ENCODE data around the gene ARHGAP18. TPM values are rescaled to one million over a fixed set of nuclear protein-coding genes. Genes with fewer than 3 reads are reported as not detected.
A peak's percentile ranks its signal among the peaks of the same experiment; 100 is the strongest.

The ARHGAP18 gene
- total RNA-seq, 6 experiments from 2014 or later = 70.8 to 81.2 (median 76.0) TPM

GRCh38 chr6:129620234-129620610, 89.8 kb downstream of the ARHGAP18 start:
- H3K27me3 Mint-ChIP-seq (ENCODE audit: insufficient read depth) = peaks cover 6% of the 10 kb centered on the region

GRCh38 chr6:129619579-129620233, 90.3 kb downstream of the ARHGAP18 start:
- Mint-ChIP-seq H3K4me3 (no peak overlapping the region), H3K9me3 (peaks cover 8% of the 10 kb centered on the region), H3K27ac (peak overlapping the region; percentile 54), H3K36me3 (ENCODE audit: low read depth) (peaks cover 50% of the 10 kb centered on the region), H3K27me3 (ENCODE audit: insufficient read depth) (peaks cover 6% of the 10 kb centered on the region), H3K4me1 (ENCODE audit: low read depth) (peaks cover 57% of the 10 kb centered on the region)
- TF ChIP-seq CTCF (IDR thresholded peaks at IDR 0.05) = no peak
- no peak for DNase-seq

More at GRCh38 chr6:129620234-129620610, 89.8 kb downstream of the ARHGAP18 start:
- Mint-ChIP-seq H3K4me3 (no peak overlapping the region), H3K9me3 (peaks cover 8% of the 10 kb centered on the region), H3K27ac (no peak overlapping the region), H3K4me1 (ENCODE audit: low read depth) (peaks cover 52% of the 10 kb centered on the region), H3K36me3 (ENCODE audit: low read depth) (peaks cover 45% of the 10 kb centered on the region)
- DNase-seq = no peak
- TF ChIP-seq CTCF (IDR thresholded peaks at IDR 0.05) = no peak

- H3K9me3 Mint-ChIP-seq = peaks cover 8% of the 10 kb centered on the region
Measured at GRCh38 chr6:129617986-129618385, 92.0 kb downstream of the ARHGAP18 start.

GRCh38 chr6:129615496-129615895, 94.5 kb downstream of the ARHGAP18 start:
- H3K4me1 Mint-ChIP-seq (ENCODE audit: low read depth) = peaks cover 55% of the 10 kb centered on the region
- TF ChIP-seq CTCF (IDR thresholded peaks at IDR 0.05) = no peak
- H3K4me3 Mint-ChIP-seq = no peak overlapping the region
- no peak for DNase-seq
- H3K27ac Mint-ChIP-seq = peak overlapping the region; percentile 9
- peaks cover 39% of the 10 kb centered on the region for H3K36me3 Mint-ChIP-seq (ENCODE audit: low read depth)
- peaks cover 8% of the 10 kb centered on the region for H3K9me3 Mint-ChIP-seq
- H3K27me3 Mint-ChIP-seq (ENCODE audit: insufficient read depth) = peaks cover 6% of the 10 kb centered on the region

More at GRCh38 chr6:129617986-129618385, 92.0 kb downstream of the ARHGAP18 start:
- peaks cover 39% of the 10 kb centered on the region for H3K36me3 Mint-ChIP-seq (ENCODE audit: low read depth)
- H3K27ac Mint-ChIP-seq = peak overlapping the region; percentile 48
- H3K4me3 Mint-ChIP-seq = 0 out of 2 replicates have a peak overlapping the region, but pooled peaks have one; percentile 46
- no peak for DNase-seq
- H3K27me3 Mint-ChIP-seq (ENCODE audit: insufficient read depth) = peaks cover 6% of the 10 kb centered on the region
- peaks cover 47% of the 10 kb centered on the region for H3K4me1 Mint-ChIP-seq (ENCODE audit: low read depth)
- TF ChIP-seq CTCF (IDR thresholded peaks at IDR 0.05) = no peak

GRCh38 chr6:129615020-129615419, 95.0 kb downstream of the ARHGAP18 start:
- peaks cover 43% of the 10 kb centered on the region for H3K36me3 Mint-ChIP-seq (ENCODE audit: low read depth)
- H3K4me1 Mint-ChIP-seq (ENCODE audit: low read depth) = peaks cover 55% of the 10 kb centered on the region
- no peak for TF ChIP-seq CTCF (IDR thresholded peaks at IDR 0.05)
- H3K4me3 Mint-ChIP-seq = no peak overlapping the region
- DNase-seq = no peak
- peaks cover 6% of the 10 kb centered on the region for H3K27me3 Mint-ChIP-seq (ENCODE audit: insufficient read depth)
- peak overlapping the region; percentile 9 for H3K27ac Mint-ChIP-seq
- H3K9me3 Mint-ChIP-seq = peaks cover 8% of the 10 kb centered on the region
